Peyer's patch (tissue), 4 donors: Measurements from ENCODE around the gene ZNF644. TPM values are rescaled to one million over a fixed set of nuclear protein-coding genes. Genes with fewer than 3 reads are reported as not detected.

ENCODE experiments used
- DNase-seq, 3 donors: peaks; one replicate each; pipeline ENCODE4 v3.0.0-alpha.2; 2017 to 2019
- H3K27ac ChIP-seq, 4 donors: fragments of 200-600 bp; sonication (generic); one replicate each; pipeline ENCODE4 v1.5.1; 2016 to 2019
- H3K27me3 ChIP-seq, 2 donors: fragments of 200-600 bp; sonication (generic); one replicate each; pipeline ENCODE4 v1.5.1; 2019
- H3K36me3 ChIP-seq, 3 donors: fragments of 200-600 bp; sonication (generic); one replicate each; pipeline ENCODE4 v1.5.1; 2016 to 2019
- H3K4me1 ChIP-seq, 4 donors: fragments of 200-600 bp; sonication (generic); one replicate each; pipeline ENCODE4 v1.5.1; 2016 to 2019
- H3K4me3 ChIP-seq, 4 donors: fragments of 200-600 bp; sonication (generic); 1 replicate in 3 of 4; 2 replicates in 1 of 4; pipeline ENCODE4 v1.5.1; 2016 to 2019; ENCODE audit warnings: mild to moderate bottlenecking in 1 of 4
- H3K9me3 ChIP-seq, 4 donors: fragments of 200-600 bp; sonication (generic); one replicate each; pipeline ENCODE4 v1.5.1; 2016 to 2019; ENCODE audit warnings: mild to moderate bottlenecking in 1 of 4
- CTCF ChIP-seq, 6 experiments: fragments of 450-650 bp in 4 of 6; fragments of 200-600 bp in 2 of 6; sonication (generic) in 1 of 6; IDR thresholded peaks; one replicate each; pipeline ENCODE4 v1.5.1; 2017 to 2019; ENCODE audit warnings: antibody characterized with exemption in 6 of 6, mild to moderate bottlenecking in 3 of 6, moderate library complexity in 1 of 6
- POLR2A ChIP-seq, 2 donors: fragments of 450-650 bp; IDR thresholded peaks; one replicate each; pipeline ENCODE4 v1.5.1; 2017; ENCODE audit warnings: antibody characterized with exemption in 2 of 2, mild to moderate bottlenecking in 2 of 2, moderate library complexity in 2 of 2
- total RNA-seq, 4 donors: library from RNA; depleted of rRNA; stranded (reverse); fragments of >200 nt; gene quantifications; one replicate each; pipeline ENCODE4 v1.1.0, GENCODE V29; 2016

The ZNF644 gene
- total RNA-seq, 4 donors from 2014 or later, result 46.5 to 111 (median 62.4) TPM

GRCh38 chr1:91018006-91018405 is 3.8 kb downstream of the ZNF644 start:
- no peak overlapping the region for H3K27ac ChIP-seq
- TF ChIP-seq POLR2A (IDR thresholded peaks at IDR 0.05), result no peak
- TF ChIP-seq CTCF (IDR thresholded peaks at IDR 0.05), result peak in 5 of 6 experiments; percentile 14 to 45 (median 28)
- peaks cover 0 to 42% (median 11%) of the 10 kb centered on the region in 4 donors for H3K4me1 ChIP-seq
- H3K36me3 ChIP-seq, result no peaks in the 10 kb centered on the region
- H3K27me3 ChIP-seq, result no peaks in the 10 kb centered on the region
- no peak overlapping the region for H3K4me3 ChIP-seq
- no peak for DNase-seq
- H3K9me3 ChIP-seq, result no peaks in the 10 kb centered on the region

- Histone ChIP-seq H3K9me3 (no peaks in the 10 kb centered on the region), H3K27me3 (no peaks in the 10 kb centered on the region), H3K27ac (no peak overlapping the region), H3K4me3 (no peak overlapping the region), H3K4me1 (peaks cover 0 to 48% (median 7%) of the 10 kb centered on the region in 4 donors), H3K36me3 (no peaks in the 10 kb centered on the region)
- TF ChIP-seq CTCF (IDR thresholded peaks at IDR 0.05) (no peak), POLR2A (IDR thresholded peaks at IDR 0.05) (no peak)
- no peak for DNase-seq
These were observed 5.9 kb downstream of the ZNF644 start for GRCh38 chr1:91015794-91016550.

- DNase-seq, result no peak
- Histone ChIP-seq H3K36me3 (no peaks in the 10 kb centered on the region), H3K27ac (no peak overlapping the region), H3K9me3 (no peaks in the 10 kb centered on the region), H3K4me1 (peaks cover 0 to 44% (median 6%) of the 10 kb centered on the region in 4 donors), H3K4me3 (no peak overlapping the region), H3K27me3 (no peaks in the 10 kb centered on the region)
- TF ChIP-seq CTCF (IDR thresholded peaks at IDR 0.05), result no peak
- no peak for TF ChIP-seq POLR2A (IDR thresholded peaks at IDR 0.05)
These were observed 6.5 kb downstream of the ZNF644 start for GRCh38 chr1:91015358-91015780.

DNA sequence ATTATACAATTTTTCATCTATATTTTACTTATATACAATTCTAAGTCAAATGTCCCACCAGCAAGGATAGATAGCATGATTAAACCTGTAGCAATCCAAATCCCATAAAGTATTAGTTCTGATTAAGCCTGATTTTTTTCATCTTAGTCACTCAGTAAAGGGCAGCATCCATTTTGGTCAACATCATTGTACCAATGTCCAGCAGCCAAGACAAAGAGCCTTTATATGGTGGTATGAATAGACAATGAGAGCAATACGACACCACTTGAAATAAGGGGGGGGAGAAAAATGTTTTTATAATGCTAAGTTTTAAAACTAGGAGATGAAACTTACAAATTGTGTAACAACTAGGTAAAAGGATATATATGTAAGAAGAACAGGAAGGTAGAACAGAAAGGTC is 7.4 kb downstream of the ZNF644 start:
- Histone ChIP-seq H3K36me3 (no peaks in the 10 kb centered on the region), H3K27me3 (no peaks in the 10 kb centered on the region), H3K9me3 (no peaks in the 10 kb centered on the region), H3K27ac (no peak overlapping the region), H3K4me3 (no peak overlapping the region), H3K4me1 (peaks cover 0 to 35% (median 2%) of the 10 kb centered on the region in 4 donors)
- TF ChIP-seq POLR2A (IDR thresholded peaks at IDR 0.05) (no peak), CTCF (IDR thresholded peaks at IDR 0.05) (no peak)
- no peak for DNase-seq

DNA sequence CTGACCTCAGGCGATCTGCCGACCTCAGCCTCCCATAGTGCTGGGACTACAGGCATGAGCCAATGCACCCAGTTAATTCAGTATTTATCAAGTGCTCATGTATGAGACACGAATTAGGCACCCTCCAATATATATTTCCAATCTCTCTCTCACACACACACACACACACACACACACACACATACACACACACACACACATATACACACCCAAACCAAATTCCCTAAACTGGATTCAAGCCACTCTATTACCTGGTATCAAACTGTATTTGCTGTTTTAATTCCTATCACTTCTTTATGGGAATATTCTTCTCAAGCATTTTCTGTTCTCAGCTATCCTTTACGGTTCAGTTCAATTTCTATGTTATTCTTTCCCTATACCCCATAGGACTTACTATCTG is 8.5 kb downstream of the ZNF644 start:
- Histone ChIP-seq H3K4me1 (peaks cover 0 to 23% (median 0%) of the 10 kb centered on the region in 4 donors), H3K27ac (no peak overlapping the region), H3K4me3 (no peak overlapping the region), H3K36me3 (no peaks in the 10 kb centered on the region), H3K9me3 (no peaks in the 10 kb centered on the region), H3K27me3 (no peaks in the 10 kb centered on the region)
- no peak for DNase-seq
- TF ChIP-seq CTCF (IDR thresholded peaks at IDR 0.05) (no peak), POLR2A (IDR thresholded peaks at IDR 0.05) (no peak)
